Thyroid gland (tissue), 4 donors: ENCODE data around the gene PLCB1. TPM values are rescaled to one million over a fixed set of nuclear protein-coding genes. Genes with fewer than 3 reads are reported as not detected.

Experiments
- DNase-seq, 2 donors: peaks; one replicate each; pipeline ENCODE4 v3.0.0-alpha.2; 2019
- H3K27ac ChIP-seq, 3 donors: fragments of 200-600 bp; sonication (generic); 1 replicate in 2 of 3; 2 replicates in 1 of 3; pipeline ENCODE4 v1.5.1; 2016 to 2019; ENCODE audit warnings: mild to moderate bottlenecking in 1 of 3, moderate library complexity in 1 of 3
- H3K27me3 ChIP-seq: fragments of 200-600 bp; sonication (generic); one replicate; pipeline ENCODE4 v1.5.1; 2019
- H3K36me3 ChIP-seq, 2 donors: fragments of 200-600 bp; sonication (generic); one replicate each; pipeline ENCODE4 v1.5.1; 2016 to 2019
- H3K4me1 ChIP-seq, 2 donors: fragments of 200-600 bp; sonication (generic); one replicate each; pipeline ENCODE4 v1.5.1; 2017 to 2019
- H3K4me3 ChIP-seq, 3 donors: fragments of 200-600 bp; sonication (generic); replicated peaks in 1 of 3; 1 replicate in 2 of 3; 2 replicates in 1 of 3; pipeline ENCODE4 v1.5.1; 2016; ENCODE audit warnings: mild to moderate bottlenecking in 1 of 3
- H3K9me3 ChIP-seq: fragments of 200-600 bp; sonication (generic); one replicate; pipeline ENCODE4 v1.5.1; 2017
- POLR2A ChIP-seq, 2 donors: fragments of 450-650 bp; IDR thresholded peaks; one replicate each; pipeline ENCODE4 v1.6.1; 2017; ENCODE audit warnings: antibody characterized with exemption in 2 of 2, mild to moderate bottlenecking in 2 of 2, moderate library complexity in 1 of 2
- WGBS, 2 donors: methylation state at CpG; one replicate each; pipeline ENCODE4 v1.1.5; 2017; 5-methylcytosine and 5-hydroxymethylcytosine counted together
- intact Hi-C: fragments of 100-400 bp; cut with DNase I; formaldehyde crosslinking; loops from one replicate; pipeline ENCODE4 v1.15.1; 2023
- total RNA-seq, 4 donors: library from RNA; depleted of rRNA; stranded (reverse); fragments of >200 nt; gene quantifications; one replicate each; pipeline ENCODE4 v1.2.3, GENCODE V29; 2016
- TF ChIP-seq, protein P1 (sequence below), 6 experiments: fragments of 200-600 bp in 3 of 6; fragments of 450-650 bp in 3 of 6; sonication (generic) in 3 of 6; IDR thresholded peaks; one replicate each; pipeline ENCODE4 v1.5.1; 2016 to 2019; ENCODE audit warnings: antibody characterized with exemption in 6 of 6, mild to moderate bottlenecking in 2 of 6, inconsistent platforms in 1 of 6, moderate library complexity in 1 of 6

The PLCB1 gene
- total RNA-seq, 4 donors from 2014 or later = 7.3 to 14.1 (median 11.0) TPM

- H3K9me3 ChIP-seq = no peaks in the 10 kb centered on the region
- H3K36me3 ChIP-seq = no peaks in the 10 kb centered on the region
- H3K27ac ChIP-seq = no peak overlapping the region
- no peak for TF ChIP-seq POLR2A (IDR thresholded peaks at IDR 0.05)
- TF ChIP-seq, protein P1, sequence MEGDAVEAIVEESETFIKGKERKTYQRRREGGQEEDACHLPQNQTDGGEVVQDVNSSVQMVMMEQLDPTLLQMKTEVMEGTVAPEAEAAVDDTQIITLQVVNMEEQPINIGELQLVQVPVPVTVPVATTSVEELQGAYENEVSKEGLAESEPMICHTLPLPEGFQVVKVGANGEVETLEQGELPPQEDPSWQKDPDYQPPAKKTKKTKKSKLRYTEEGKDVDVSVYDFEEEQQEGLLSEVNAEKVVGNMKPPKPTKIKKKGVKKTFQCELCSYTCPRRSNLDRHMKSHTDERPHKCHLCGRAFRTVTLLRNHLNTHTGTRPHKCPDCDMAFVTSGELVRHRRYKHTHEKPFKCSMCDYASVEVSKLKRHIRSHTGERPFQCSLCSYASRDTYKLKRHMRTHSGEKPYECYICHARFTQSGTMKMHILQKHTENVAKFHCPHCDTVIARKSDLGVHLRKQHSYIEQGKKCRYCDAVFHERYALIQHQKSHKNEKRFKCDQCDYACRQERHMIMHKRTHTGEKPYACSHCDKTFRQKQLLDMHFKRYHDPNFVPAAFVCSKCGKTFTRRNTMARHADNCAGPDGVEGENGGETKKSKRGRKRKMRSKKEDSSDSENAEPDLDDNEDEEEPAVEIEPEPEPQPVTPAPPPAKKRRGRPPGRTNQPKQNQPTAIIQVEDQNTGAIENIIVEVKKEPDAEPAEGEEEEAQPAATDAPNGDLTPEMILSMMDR (IDR thresholded peaks at IDR 0.05) = no peak
- WGBS, 2 donors = 92 to 97% methylated on average over 2 of the region's 2 CpGs
- no peak for DNase-seq
- no peak overlapping the region for H3K4me3 ChIP-seq
- H3K27me3 ChIP-seq = no peaks in the 10 kb centered on the region
- peaks cover 0 to 9% of the 10 kb centered on the region in 2 donors for H3K4me1 ChIP-seq
- intact Hi-C loops = no loop called here
Measured at GRCh38 chr20:8152847-8153246, 20.8 kb downstream of the PLCB1 start.

DNA sequence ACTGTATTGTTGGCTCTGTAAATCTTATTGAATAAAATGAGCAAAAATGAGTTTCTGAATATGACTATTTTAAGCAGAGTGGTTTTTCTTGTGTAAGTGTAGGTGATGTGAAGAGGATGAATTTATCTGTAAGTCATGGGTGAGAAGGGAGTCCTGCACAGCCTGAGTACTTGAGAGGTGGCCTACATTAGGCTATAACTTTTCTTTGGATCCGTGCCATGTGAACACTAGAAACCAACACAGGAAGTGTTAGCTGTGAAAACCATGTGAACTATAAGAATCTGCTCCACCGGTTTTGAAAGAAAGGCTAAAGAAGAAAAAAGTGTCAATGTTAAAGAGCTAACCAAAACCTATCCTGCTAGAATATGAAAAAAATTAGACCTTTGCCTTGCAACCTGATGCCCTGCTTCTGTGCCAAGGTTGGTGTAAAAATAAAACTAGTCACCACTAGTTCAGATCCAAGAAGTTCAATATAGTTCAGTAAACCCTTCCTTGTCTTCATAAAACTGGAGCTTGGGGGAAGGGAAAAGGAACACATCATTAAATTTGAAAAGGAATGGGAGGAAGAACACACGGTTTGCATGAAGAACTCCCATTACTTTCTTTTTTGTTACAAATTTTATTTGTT is 21.3 kb downstream of the PLCB1 start:
- Histone ChIP-seq H3K4me1 (peaks cover 0 to 9% of the 10 kb centered on the region in 2 donors), H3K27ac (no peak overlapping the region), H3K4me3 (no peak overlapping the region), H3K9me3 (no peaks in the 10 kb centered on the region), H3K27me3 (no peaks in the 10 kb centered on the region), H3K36me3 (no peaks in the 10 kb centered on the region)
- TF ChIP-seq, protein P1 (IDR thresholded peaks at IDR 0.05) = no peak
- no peak for TF ChIP-seq POLR2A (IDR thresholded peaks at IDR 0.05)
- intact Hi-C loops = no loop called here
- WGBS, 2 donors = 20 to 23% methylated on average over 3 of the region's 3 CpGs
- DNase-seq = no peak

GRCh38 chr20:8154638-8155037 is 22.6 kb downstream of the PLCB1 start:
- Histone ChIP-seq H3K4me1 (peaks cover 0 to 9% of the 10 kb centered on the region in 2 donors), H3K9me3 (no peaks in the 10 kb centered on the region), H3K36me3 (no peaks in the 10 kb centered on the region), H3K27me3 (no peaks in the 10 kb centered on the region), H3K4me3 (no peak overlapping the region), H3K27ac (no peak overlapping the region)
- TF ChIP-seq, protein P1 (IDR thresholded peaks at IDR 0.05) = no peak
- no peak for TF ChIP-seq POLR2A (IDR thresholded peaks at IDR 0.05)
- intact Hi-C loops = no loop called here
- WGBS, 2 donors = 92% methylated on average over 2 of the region's 2 CpGs
- no peak for DNase-seq

GRCh38 chr20:8155229-8155628 is 23.2 kb downstream of the PLCB1 start:
- TF ChIP-seq, protein P1 (IDR thresholded peaks at IDR 0.05) = no peak
- no peak for TF ChIP-seq POLR2A (IDR thresholded peaks at IDR 0.05)
- WGBS, 2 donors = 97 to 98% methylated on average over 1 of the region's 1 CpG
- intact Hi-C loops = no loop called here
- no peaks in the 10 kb centered on the region for H3K27me3 ChIP-seq
- H3K36me3 ChIP-seq = no peaks in the 10 kb centered on the region
- no peak overlapping the region for H3K27ac ChIP-seq
- no peak overlapping the region for H3K4me3 ChIP-seq
- H3K4me1 ChIP-seq = peaks cover 0 to 9% of the 10 kb centered on the region in 2 donors
- DNase-seq = no peak
- no peaks in the 10 kb centered on the region for H3K9me3 ChIP-seq

DNA sequence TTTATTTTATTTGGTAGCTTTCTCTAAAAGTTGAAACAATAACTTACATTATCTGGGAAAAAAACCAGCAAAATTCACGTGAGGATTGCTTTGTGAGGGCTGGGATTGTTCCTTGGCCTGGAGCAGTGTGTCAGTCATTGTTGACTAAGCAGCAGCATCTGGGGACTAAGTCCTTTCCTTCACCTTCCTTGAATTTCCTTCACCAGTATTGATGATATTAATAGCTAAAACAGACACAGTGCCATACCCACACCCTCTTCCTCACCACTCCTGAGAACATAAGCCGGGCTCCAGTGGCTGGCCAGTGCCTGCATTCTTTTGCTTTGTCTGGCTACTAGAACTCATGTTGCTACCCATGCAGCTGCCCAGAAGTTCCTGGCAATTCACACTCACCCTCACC is 23.7 kb downstream of the PLCB1 start:
- peaks cover 0 to 9% of the 10 kb centered on the region in 2 donors for H3K4me1 ChIP-seq

More for the DNA sequence above, 23.7 kb downstream of the PLCB1 start:
- intact Hi-C loops = no loop called here
- no peak overlapping the region for H3K4me3 ChIP-seq
- no peak for TF ChIP-seq POLR2A (IDR thresholded peaks at IDR 0.05)
- TF ChIP-seq, protein P1 (IDR thresholded peaks at IDR 0.05) = no peak
- DNase-seq = no peak
- no peaks in the 10 kb centered on the region for H3K36me3 ChIP-seq
- no peaks in the 10 kb centered on the region for H3K9me3 ChIP-seq
- no peaks in the 10 kb centered on the region for H3K27me3 ChIP-seq
- WGBS, 2 donors = 75 to 83% methylated on average over 2 of the region's 2 CpGs
- no peak overlapping the region for H3K27ac ChIP-seq
